Testis (tissue), 2 donors: ENCODE results near the gene NTM.

Experiments
- POLR2A ChIP-seq: fragments of 450-650 bp; IDR thresholded peaks from one replicate; pipeline ENCODE4 v1.6.1; 2017; ENCODE audit warnings: antibody characterized with exemption, mild to moderate bottlenecking, moderate library complexity
- TF ChIP-seq, protein P1 (sequence below), 3 experiments: fragments of 450-650 bp in 2 of 3; fragments of 200-600 bp in 1 of 3; sonication (generic) in 1 of 3; IDR thresholded peaks; one replicate each; pipeline ENCODE4 v1.5.1; 2016 to 2019; ENCODE audit warnings: antibody characterized with exemption in 3 of 3, mild to moderate bottlenecking in 2 of 3, moderate library complexity in 1 of 3

DNA sequence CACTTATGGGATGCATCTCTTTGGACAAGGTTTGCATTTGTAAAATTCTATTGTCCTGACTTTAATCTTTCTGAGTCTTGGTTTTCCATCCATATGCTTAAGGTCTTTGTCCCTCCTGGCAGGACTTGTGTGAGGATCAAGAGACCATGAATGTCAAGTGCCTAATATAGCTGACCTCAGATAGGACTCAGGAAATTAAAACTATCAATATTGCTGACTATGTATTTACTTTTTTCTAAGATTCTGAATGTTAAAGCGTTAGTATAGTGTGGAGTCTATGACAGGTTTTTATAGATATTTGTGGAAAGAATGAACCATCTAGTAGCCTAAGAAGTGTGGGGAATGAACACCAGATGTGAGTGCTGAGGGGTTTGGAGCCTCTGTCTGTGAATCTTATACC lies 637.8 kb downstream of the NTM start:
- TF ChIP-seq, protein P1, sequence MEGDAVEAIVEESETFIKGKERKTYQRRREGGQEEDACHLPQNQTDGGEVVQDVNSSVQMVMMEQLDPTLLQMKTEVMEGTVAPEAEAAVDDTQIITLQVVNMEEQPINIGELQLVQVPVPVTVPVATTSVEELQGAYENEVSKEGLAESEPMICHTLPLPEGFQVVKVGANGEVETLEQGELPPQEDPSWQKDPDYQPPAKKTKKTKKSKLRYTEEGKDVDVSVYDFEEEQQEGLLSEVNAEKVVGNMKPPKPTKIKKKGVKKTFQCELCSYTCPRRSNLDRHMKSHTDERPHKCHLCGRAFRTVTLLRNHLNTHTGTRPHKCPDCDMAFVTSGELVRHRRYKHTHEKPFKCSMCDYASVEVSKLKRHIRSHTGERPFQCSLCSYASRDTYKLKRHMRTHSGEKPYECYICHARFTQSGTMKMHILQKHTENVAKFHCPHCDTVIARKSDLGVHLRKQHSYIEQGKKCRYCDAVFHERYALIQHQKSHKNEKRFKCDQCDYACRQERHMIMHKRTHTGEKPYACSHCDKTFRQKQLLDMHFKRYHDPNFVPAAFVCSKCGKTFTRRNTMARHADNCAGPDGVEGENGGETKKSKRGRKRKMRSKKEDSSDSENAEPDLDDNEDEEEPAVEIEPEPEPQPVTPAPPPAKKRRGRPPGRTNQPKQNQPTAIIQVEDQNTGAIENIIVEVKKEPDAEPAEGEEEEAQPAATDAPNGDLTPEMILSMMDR (IDR thresholded peaks at IDR 0.05): no peak
- no peak for TF ChIP-seq POLR2A
